HL-60/S4 treated with phorbol 12-myristate 13-acetate at 8.2 ng/mL for 4 days and 3 days (cell line): ENCODE results near the gene TRPC4AP.

Experiments used
- in situ Hi-C: fragments of 300-500 bp; cut with MboI; formaldehyde crosslinking; loops from 2 replicates; pipeline ENCODE4 v1.15.0; 2022; ENCODE audit warnings: low sequenced_read_pairs

Gene TRPC4AP

GRCh38 chr20:35017099-35017835 is 75.3 kb downstream of the TRPC4AP start:
- in situ Hi-C loops: no loop called here

- in situ Hi-C loops: no loop called here
Observed at GRCh38 chr20:35015863-35016193, 76.8 kb downstream of the TRPC4AP start.

- in situ Hi-C loops: no loop called here
Observed at GRCh38 chr20:35014537-35014936, 78.1 kb downstream of the TRPC4AP start.

- in situ Hi-C loops: no loop called here
Observed at GRCh38 chr20:35013421-35014411, 78.9 kb downstream of the TRPC4AP start.

GRCh38 chr20:35012227-35013069 is 80.2 kb downstream of the TRPC4AP start:
- in situ Hi-C loops: no loop called here

GRCh38 chr20:35011589-35012226 is 80.9 kb downstream of the TRPC4AP start:
- in situ Hi-C loops: no loop called here

GRCh38 chr20:35010405-35011192 is 82.0 kb downstream of the TRPC4AP start:
- in situ Hi-C loops: no loop called here

GRCh38 chr20:35009665-35010328 is 82.8 kb downstream of the TRPC4AP start:
- in situ Hi-C loops: no loop called here

- in situ Hi-C loops: no loop called here
Observed at GRCh38 chr20:35008411-35009342, 83.9 kb downstream of the TRPC4AP start.

- in situ Hi-C loops: no loop called here
Observed at GRCh38 chr20:35007891-35008290, 84.7 kb downstream of the TRPC4AP start.

GRCh38 chr20:35007413-35007812 is 85.2 kb downstream of the TRPC4AP start:
- in situ Hi-C loops: no loop called here

- in situ Hi-C loops: no loop called here
Observed at GRCh38 chr20:35006531-35006971, 86.1 kb downstream of the TRPC4AP start.

GRCh38 chr20:35006009-35006408 is 86.6 kb downstream of the TRPC4AP start:
- in situ Hi-C loops: no loop called here

GRCh38 chr20:35005463-35005961 is 87.1 kb downstream of the TRPC4AP start:
- in situ Hi-C loops: no loop called here

- in situ Hi-C loops: no loop called here
Observed at GRCh38 chr20:35004749-35005462, 87.7 kb downstream of the TRPC4AP start.

- in situ Hi-C loops: no loop called here
Observed at GRCh38 chr20:35004051-35004725, 88.4 kb downstream of the TRPC4AP start.
